Parathyroid adenoma (tissue), 2 donors: ENCODE results near the gene PDAP1.

Experiments
- H2AFZ ChIP-seq: fragments of 300-600 bp; sonication (generic); one replicate; pipeline ENCODE4 v1.7.0; 2017; ENCODE audit warnings: antibody characterized with exemption, mild to moderate bottlenecking
- H3K27ac ChIP-seq: fragments of 300-600 bp; sonication (generic); one replicate; pipeline ENCODE4 v1.7.0; 2017
- H3K27me3 ChIP-seq: fragments of 300-600 bp; sonication (generic); one replicate; pipeline ENCODE4 v1.7.0; 2017; ENCODE audit warnings: low read length; ENCODE audit not compliant: control insufficient read depth, insufficient read depth
- H3K36me3 ChIP-seq: fragments of 300-600 bp; sonication (generic); one replicate; pipeline ENCODE4 v1.7.0; 2017; ENCODE audit warnings: low read length; ENCODE audit not compliant: control insufficient read depth, insufficient read depth
- H3K4me1 ChIP-seq: fragments of 300-600 bp; sonication (generic); one replicate; pipeline ENCODE4 v1.7.0; 2017; ENCODE audit warnings: control low read depth
- H3K4me2 ChIP-seq: fragments of 300-600 bp; sonication (generic); one replicate; pipeline ENCODE4 v1.7.0; 2017; ENCODE audit warnings: low read length
- H3K4me3 ChIP-seq: fragments of 300-600 bp; sonication (generic); one replicate; pipeline ENCODE4 v1.7.0; 2017; ENCODE audit warnings: low read depth, low read length
- H3K79me2 ChIP-seq: fragments of 300-600 bp; sonication (generic); one replicate; pipeline ENCODE4 v1.7.0; 2017; ENCODE audit warnings: control low read depth
- H3K9ac ChIP-seq: fragments of 300-600 bp; sonication (generic); one replicate; pipeline ENCODE4 v1.7.0; 2017; ENCODE audit warnings: mild to moderate bottlenecking
- H3K9me3 ChIP-seq: fragments of 300-600 bp; sonication (generic); one replicate; pipeline ENCODE4 v1.7.0; 2017; ENCODE audit warnings: low read length; ENCODE audit not compliant: control insufficient read depth
- CTCF ChIP-seq: fragments of 300-600 bp; sonication (generic); IDR thresholded peaks from one replicate; pipeline ENCODE4 v1.7.0; 2017; ENCODE audit warnings: antibody characterized with exemption, mild to moderate bottlenecking
- donor health status: primary hyperparathyroidism.

Gene PDAP1

GRCh38 chr7:99404977-99405320 is 3.4 kb downstream of the PDAP1 start:
- Histone ChIP-seq H3K9me3 (no peaks in the 10 kb centered on the region), H3K4me2 (no peak overlapping the region), H3K9ac (no peak overlapping the region), H3K27ac (no peak overlapping the region), H3K4me1 (peaks cover 4% of the 10 kb centered on the region), H3K36me3 (no peaks in the 10 kb centered on the region), H3K27me3 (no peaks in the 10 kb centered on the region), H3K79me2 (peaks cover 28% of the 10 kb centered on the region), H2AFZ (no peak overlapping the region), H3K4me3 (no peak overlapping the region)
- TF ChIP-seq CTCF, result no peak

GRCh38 chr7:99404235-99404976 is 4.0 kb downstream of the PDAP1 start:
- Histone ChIP-seq H3K79me2 (peaks cover 26% of the 10 kb centered on the region), H2AFZ (no peak overlapping the region), H3K9me3 (no peaks in the 10 kb centered on the region), H3K4me1 (peaks cover 4% of the 10 kb centered on the region), H3K27me3 (no peaks in the 10 kb centered on the region), H3K36me3 (no peaks in the 10 kb centered on the region), H3K4me3 (no peak overlapping the region), H3K27ac (no peak overlapping the region), H3K4me2 (no peak overlapping the region), H3K9ac (no peak overlapping the region)
- TF ChIP-seq CTCF, result no peak

- peaks cover 4% of the 10 kb centered on the region for H3K4me1 ChIP-seq
- H3K4me2 ChIP-seq, result no peak overlapping the region
- H3K36me3 ChIP-seq, result no peaks in the 10 kb centered on the region
- no peaks in the 10 kb centered on the region for H3K27me3 ChIP-seq
- H3K9ac ChIP-seq, result no peak overlapping the region
- TF ChIP-seq CTCF, result no peak
- no peak overlapping the region for H3K27ac ChIP-seq
- no peak overlapping the region for H3K4me3 ChIP-seq
- H3K79me2 ChIP-seq, result peaks cover 22% of the 10 kb centered on the region
- H2AFZ ChIP-seq, result no peak overlapping the region
- no peaks in the 10 kb centered on the region for H3K9me3 ChIP-seq
Observed at GRCh38 chr7:99403764-99404163, 4.6 kb downstream of the PDAP1 start.

GRCh38 chr7:99402854-99403253 is 5.5 kb downstream of the PDAP1 start:
- Histone ChIP-seq H3K4me3 (no peak overlapping the region), H3K4me2 (no peak overlapping the region), H3K9me3 (no peaks in the 10 kb centered on the region), H3K4me1 (peaks cover 4% of the 10 kb centered on the region), H3K27me3 (no peaks in the 10 kb centered on the region), H3K79me2 (peaks cover 17% of the 10 kb centered on the region), H3K27ac (no peak overlapping the region), H3K36me3 (no peaks in the 10 kb centered on the region), H2AFZ (no peak overlapping the region), H3K9ac (no peak overlapping the region)
- TF ChIP-seq CTCF, result no peak

GRCh38 chr7:99399597-99399996 is 8.8 kb downstream of the PDAP1 start:
- Histone ChIP-seq H3K4me3 (no peak overlapping the region), H3K79me2 (no peaks in the 10 kb centered on the region), H3K4me2 (no peak overlapping the region), H3K9me3 (no peaks in the 10 kb centered on the region), H3K36me3 (no peaks in the 10 kb centered on the region), H3K27me3 (no peaks in the 10 kb centered on the region), H3K4me1 (no peaks in the 10 kb centered on the region), H2AFZ (no peak overlapping the region), H3K27ac (no peak overlapping the region), H3K9ac (no peak overlapping the region)
- TF ChIP-seq CTCF, result no peak
